ENCODE data around the gene ACKR3. TPM values are rescaled to one million over a fixed set of nuclear protein-coding genes. Genes with fewer than 3 reads are reported as not detected.

The ACKR3 gene
- total RNA-seq, 2 experiments from 2014 or later = 0.45 to 0.49 TPM

DNA sequence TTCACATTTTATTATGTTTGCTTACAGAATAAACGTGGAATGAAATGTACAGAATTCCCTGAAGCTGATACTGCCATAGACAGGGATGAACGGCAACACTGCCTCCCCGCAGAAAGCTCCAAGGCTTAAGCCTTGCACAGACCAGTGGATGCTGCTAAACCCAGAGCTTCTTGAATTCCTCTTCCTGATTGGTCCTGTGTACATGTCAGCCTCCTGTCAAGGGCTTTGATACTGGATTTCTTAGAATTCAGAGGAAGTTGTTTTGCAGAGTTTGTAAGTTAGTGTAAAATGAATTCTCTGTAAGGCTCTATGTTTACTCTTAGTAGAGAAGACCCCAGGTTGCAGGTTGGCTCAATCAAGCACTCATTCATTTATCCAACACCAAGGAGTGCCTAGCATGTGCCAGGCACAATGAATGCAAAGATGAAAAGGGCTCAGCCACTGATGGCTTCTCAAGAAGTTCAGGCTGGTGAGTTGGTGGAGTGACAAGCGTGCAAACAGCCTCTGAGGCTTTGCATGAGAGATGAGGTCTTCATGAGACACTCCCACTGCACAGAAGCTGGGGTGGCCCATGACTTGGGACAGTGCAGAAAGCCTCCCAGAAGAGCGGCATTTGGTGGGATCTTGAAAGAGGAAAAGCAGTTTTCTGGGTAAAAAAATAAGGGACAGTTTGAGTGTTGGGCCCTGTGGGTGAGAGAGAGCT lies 50.4 kb downstream of the ACKR3 start:
- Mint-ChIP-seq H3K9me3 (no peaks in the 10 kb centered on the region), H3K36me3 (ENCODE audit: low read depth) (no peaks in the 10 kb centered on the region), H3K4me3 (no peak overlapping the region), H3K27ac (no peak overlapping the region), H3K27me3 (ENCODE audit: low read depth) (no peaks in the 10 kb centered on the region), H3K4me1 (ENCODE audit: low read depth) (peaks cover 27% of the 10 kb centered on the region)
- DNase-seq = no peak
- CTCF ChIA-PET = interaction anchor here (0.6 to 1.6 kb wide), 2 partner anchors 107 to 135 kb away, joined by 3 read pairs; no protein-coding TSS in a partner anchor
- intact Hi-C loops (cut with micrococcal nuclease) = no loop called here

DNA sequence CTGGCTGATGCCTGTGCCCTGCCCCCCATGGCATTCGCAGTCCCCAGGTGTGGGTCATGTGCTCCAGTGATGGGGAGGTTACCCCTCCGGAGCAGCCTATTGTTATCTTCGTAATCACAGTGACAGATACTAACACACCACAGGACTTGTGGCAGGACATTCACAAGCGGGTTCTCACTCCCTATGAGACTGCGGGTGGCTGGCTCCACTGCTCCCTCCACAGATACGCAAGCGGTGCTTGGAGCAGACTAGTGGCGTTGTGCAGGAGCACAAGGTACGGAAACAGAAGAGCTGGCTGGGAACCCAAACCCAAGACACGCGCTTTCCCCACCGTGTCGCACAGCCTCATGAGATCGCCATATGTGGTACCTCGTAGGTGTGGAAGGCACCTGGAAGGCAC lies 52.2 kb downstream of the ACKR3 start:
- DNase-seq = no peak
- no peaks in the 10 kb centered on the region for H3K27me3 Mint-ChIP-seq (ENCODE audit: low read depth)
- CTCF ChIA-PET = no interaction called here
- H3K9me3 Mint-ChIP-seq = no peaks in the 10 kb centered on the region
- peaks cover 27% of the 10 kb centered on the region for H3K4me1 Mint-ChIP-seq (ENCODE audit: low read depth)
- H3K36me3 Mint-ChIP-seq (ENCODE audit: low read depth) = no peaks in the 10 kb centered on the region
- no peak overlapping the region for H3K27ac Mint-ChIP-seq
- intact Hi-C loops (cut with micrococcal nuclease) = no loop called here
- H3K4me3 Mint-ChIP-seq = no peak overlapping the region

- H3K36me3 Mint-ChIP-seq (ENCODE audit: low read depth) = no peaks in the 10 kb centered on the region
- intact Hi-C loops (cut with micrococcal nuclease) = no loop called here
- no peaks in the 10 kb centered on the region for H3K27me3 Mint-ChIP-seq (ENCODE audit: low read depth)
Measured at GRCh38 chr2:236622201-236622600, 52.6 kb downstream of the ACKR3 start.

GRCh38 chr2:236622660-236623059 lies 53.0 kb downstream of the ACKR3 start:
- CTCF ChIA-PET = no interaction called here
- Mint-ChIP-seq H3K27ac (no peak overlapping the region), H3K4me3 (no peak overlapping the region), H3K4me1 (ENCODE audit: low read depth) (peaks cover 27% of the 10 kb centered on the region), H3K9me3 (no peaks in the 10 kb centered on the region), H3K36me3 (ENCODE audit: low read depth) (no peaks in the 10 kb centered on the region), H3K27me3 (ENCODE audit: low read depth) (no peaks in the 10 kb centered on the region)
- DNase-seq = no peak
- intact Hi-C loops (cut with micrococcal nuclease) = no loop called here

More at GRCh38 chr2:236622201-236622600, 52.6 kb downstream of the ACKR3 start:
- CTCF ChIA-PET = no interaction called here
- no peak overlapping the region for H3K4me3 Mint-ChIP-seq
- H3K27ac Mint-ChIP-seq = no peak overlapping the region
- DNase-seq = no peak
- H3K9me3 Mint-ChIP-seq = no peaks in the 10 kb centered on the region
- H3K4me1 Mint-ChIP-seq (ENCODE audit: low read depth) = peaks cover 27% of the 10 kb centered on the region

- Mint-ChIP-seq H3K4me3 (no peak overlapping the region), H3K9me3 (no peaks in the 10 kb centered on the region), H3K36me3 (ENCODE audit: low read depth) (no peaks in the 10 kb centered on the region), H3K4me1 (ENCODE audit: low read depth) (peaks cover 21% of the 10 kb centered on the region), H3K27me3 (ENCODE audit: low read depth) (no peaks in the 10 kb centered on the region), H3K27ac (no peak overlapping the region)
- intact Hi-C loops (cut with micrococcal nuclease) = no loop called here
- DNase-seq = no peak
- CTCF ChIA-PET = interaction anchor here (0.7 kb wide), 1 partner anchor 778 kb away, joined by 3 read pairs; no protein-coding TSS in a partner anchor
Measured at GRCh38 chr2:236623816-236624215, 54.2 kb downstream of the ACKR3 start.

DNA sequence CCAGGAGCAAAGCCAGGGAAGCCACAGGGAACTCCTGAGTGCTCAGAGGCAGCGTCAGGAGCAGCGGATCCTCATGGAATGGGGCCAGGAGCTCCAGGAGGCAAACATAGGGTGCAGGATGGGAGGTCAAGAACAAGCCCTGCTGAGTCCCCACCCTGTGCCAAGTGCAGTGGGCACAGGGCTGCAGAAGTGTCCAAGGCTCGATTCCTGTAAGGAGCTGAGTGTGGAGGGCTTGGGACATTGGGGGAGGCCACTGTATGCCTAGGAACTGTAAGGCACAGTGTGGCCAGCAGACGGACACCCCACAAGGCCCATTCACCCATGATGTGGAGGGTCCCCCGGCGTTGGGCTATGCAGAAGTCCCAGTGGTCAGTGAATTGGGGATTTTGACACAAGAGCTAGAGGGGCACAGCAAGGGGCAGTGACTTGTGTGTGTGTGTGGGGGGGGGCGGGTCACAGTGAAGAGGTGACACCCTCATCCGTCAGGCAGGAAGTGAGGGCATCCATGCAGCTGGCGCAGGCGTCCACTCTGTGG lies 55.6 kb downstream of the ACKR3 start:
- CTCF ChIA-PET = interaction anchor here (0.5 kb wide), 1 partner anchor 24 kb away, joined by 5 read pairs; no protein-coding TSS in a partner anchor
- intact Hi-C loops (cut with micrococcal nuclease) = no loop called here

GRCh38 chr2:236626391-236627150 lies 56.9 kb downstream of the ACKR3 start:
- intact Hi-C loops (cut with micrococcal nuclease) = no loop called here
- H3K9me3 Mint-ChIP-seq = no peaks in the 10 kb centered on the region
- H3K4me3 Mint-ChIP-seq = no peak overlapping the region
- H3K27ac Mint-ChIP-seq = no peak overlapping the region
- CTCF ChIA-PET = no interaction called here
- no peak for DNase-seq
- no peaks in the 10 kb centered on the region for H3K4me1 Mint-ChIP-seq (ENCODE audit: low read depth)
- no peaks in the 10 kb centered on the region for H3K36me3 Mint-ChIP-seq (ENCODE audit: low read depth)
- no peaks in the 10 kb centered on the region for H3K27me3 Mint-ChIP-seq (ENCODE audit: low read depth)

More for the DNA sequence above, 55.6 kb downstream of the ACKR3 start:
- no peaks in the 10 kb centered on the region for H3K9me3 Mint-ChIP-seq
- H3K36me3 Mint-ChIP-seq (ENCODE audit: low read depth) = no peaks in the 10 kb centered on the region
- H3K27me3 Mint-ChIP-seq (ENCODE audit: low read depth) = no peaks in the 10 kb centered on the region
- peaks cover 8% of the 10 kb centered on the region for H3K4me1 Mint-ChIP-seq (ENCODE audit: low read depth)
- no peak overlapping the region for H3K27ac Mint-ChIP-seq
- no peak overlapping the region for H3K4me3 Mint-ChIP-seq
- DNase-seq = no peak

- no peaks in the 10 kb centered on the region for H3K27me3 Mint-ChIP-seq (ENCODE audit: low read depth)
- no peak overlapping the region for H3K27ac Mint-ChIP-seq
- H3K4me3 Mint-ChIP-seq = no peak overlapping the region
- H3K36me3 Mint-ChIP-seq (ENCODE audit: low read depth) = no peaks in the 10 kb centered on the region
- CTCF ChIA-PET = interaction anchor here (1.2 kb wide), 1 partner anchor 114 kb away, joined by 4 read pairs; no protein-coding TSS in a partner anchor
- DNase-seq = no peak
- H3K4me1 Mint-ChIP-seq (ENCODE audit: low read depth) = no peaks in the 10 kb centered on the region
- no peaks in the 10 kb centered on the region for H3K9me3 Mint-ChIP-seq
- intact Hi-C loops (cut with micrococcal nuclease) = no loop called here
Measured at GRCh38 chr2:236627193-236627592, 57.6 kb downstream of the ACKR3 start.

DNA sequence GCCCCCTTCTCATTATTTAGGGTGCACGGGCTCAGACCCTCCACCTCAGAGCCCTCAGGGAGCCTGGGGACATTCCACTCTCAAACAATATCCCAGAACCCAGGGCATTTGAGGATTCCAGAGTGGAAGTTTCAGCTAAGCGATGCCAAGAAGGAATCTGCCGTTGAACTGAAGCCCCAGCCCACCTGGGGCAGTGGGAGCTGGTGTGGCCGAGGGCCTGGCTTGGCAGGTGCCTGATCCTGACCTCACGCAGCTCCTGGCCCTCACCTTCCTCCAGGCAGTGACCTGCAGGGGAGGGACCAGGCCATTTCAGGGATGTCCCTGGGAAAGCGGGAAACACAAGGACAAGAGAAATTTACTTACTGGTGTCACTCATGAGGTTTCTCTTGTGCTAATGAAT lies 58.2 kb downstream of the ACKR3 start:
- H3K36me3 Mint-ChIP-seq (ENCODE audit: low read depth) = no peaks in the 10 kb centered on the region
- no peak overlapping the region for H3K27ac Mint-ChIP-seq
- no peak for DNase-seq
- no peaks in the 10 kb centered on the region for H3K9me3 Mint-ChIP-seq
- H3K4me3 Mint-ChIP-seq = no peak overlapping the region
- CTCF ChIA-PET = interaction anchor here (1.2 kb wide), 1 partner anchor 115 kb away, joined by 4 read pairs; no protein-coding TSS in a partner anchor
- no peaks in the 10 kb centered on the region for H3K27me3 Mint-ChIP-seq (ENCODE audit: low read depth)
- H3K4me1 Mint-ChIP-seq (ENCODE audit: low read depth) = no peaks in the 10 kb centered on the region
- intact Hi-C loops (cut with micrococcal nuclease) = no loop called here

DNA sequence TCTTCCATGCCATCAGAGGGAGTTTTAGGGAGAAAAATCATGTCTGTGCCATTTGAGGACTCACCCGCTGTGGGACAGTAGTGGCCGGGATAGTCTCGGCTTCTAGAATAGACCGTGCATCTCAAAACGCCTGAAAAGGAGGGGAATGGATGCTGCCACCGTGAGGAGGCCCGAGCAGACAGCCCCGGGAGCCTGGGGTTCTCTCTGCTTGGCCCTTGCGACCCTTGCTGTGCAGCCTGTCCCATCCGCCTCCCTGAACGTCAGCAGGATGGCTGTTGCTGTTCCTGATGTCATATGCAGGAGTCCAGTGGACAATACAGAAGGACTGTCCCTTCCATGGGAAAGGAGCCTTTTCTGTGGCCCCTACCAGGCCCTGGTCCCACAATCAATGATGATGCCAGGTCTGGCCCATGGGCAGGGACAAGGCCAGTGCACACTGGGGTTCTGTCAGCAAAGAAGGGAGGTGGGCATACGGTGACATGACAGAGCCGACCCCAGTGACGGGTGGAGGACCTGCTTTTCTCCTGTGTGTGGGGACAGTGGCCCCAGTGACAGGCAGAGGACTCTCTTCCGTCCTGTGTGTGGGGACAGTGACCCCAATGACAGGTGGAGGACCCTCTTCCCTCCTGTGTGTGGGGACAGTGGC lies 58.8 kb downstream of the ACKR3 start:
- no peak for DNase-seq
- Mint-ChIP-seq H3K27me3 (ENCODE audit: low read depth) (no peaks in the 10 kb centered on the region), H3K4me3 (no peak overlapping the region), H3K36me3 (ENCODE audit: low read depth) (no peaks in the 10 kb centered on the region), H3K4me1 (ENCODE audit: low read depth) (no peaks in the 10 kb centered on the region), H3K9me3 (no peaks in the 10 kb centered on the region), H3K27ac (no peak overlapping the region)
- intact Hi-C loops (cut with micrococcal nuclease) = no loop called here
- CTCF ChIA-PET = interaction anchor here (1.2 kb wide), 1 partner anchor 116 kb away, joined by 4 read pairs; no protein-coding TSS in a partner anchor

DNA sequence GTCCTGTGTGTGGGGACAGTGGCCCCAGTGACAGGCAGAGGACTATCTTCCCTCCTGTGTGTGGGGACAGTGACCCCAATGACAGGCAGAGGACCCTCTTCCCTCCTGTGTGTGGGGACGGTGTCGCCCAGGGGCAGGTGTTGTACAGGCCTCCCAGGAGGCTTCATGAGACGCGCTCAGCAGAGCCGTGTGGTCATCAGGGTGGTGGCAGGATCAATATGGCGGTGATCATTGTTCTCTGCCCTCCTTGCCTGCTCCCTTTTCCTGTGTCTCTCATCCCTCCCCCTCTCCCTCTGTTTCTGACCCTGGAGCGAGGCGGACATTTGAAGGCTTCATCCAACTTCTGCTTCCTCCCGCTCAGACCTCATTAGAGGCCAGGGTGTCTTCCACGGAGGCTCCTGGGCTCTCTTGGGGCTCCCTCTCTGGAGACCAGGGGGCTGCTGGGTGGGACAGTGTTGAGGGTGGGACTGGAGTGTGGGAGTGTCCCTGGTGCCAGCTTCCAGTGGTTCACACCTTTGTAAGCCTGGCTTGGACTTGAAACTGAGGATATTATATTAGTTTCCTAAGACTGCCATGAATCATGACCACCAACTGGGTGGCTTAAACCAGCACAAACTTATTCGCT lies 59.5 kb downstream of the ACKR3 start:
- CTCF ChIA-PET = no interaction called here
- Mint-ChIP-seq H3K36me3 (ENCODE audit: low read depth) (no peaks in the 10 kb centered on the region), H3K27me3 (ENCODE audit: low read depth) (no peaks in the 10 kb centered on the region), H3K4me3 (no peak overlapping the region), H3K9me3 (no peaks in the 10 kb centered on the region), H3K4me1 (ENCODE audit: low read depth) (no peaks in the 10 kb centered on the region), H3K27ac (no peak overlapping the region)
- intact Hi-C loops (cut with micrococcal nuclease) = no loop called here
- DNase-seq = no peak

All from activated naive CD4-positive, alpha-beta T cell treated with anti-CD3 and anti-CD28 coated beads for 36 hours (primary cell).